SIG-M5 treated with dmso at 0.1 percent for 504 hours (cell line): ENCODE data around the gene SLCO2A1.

Experiments
- DNase-seq: peaks from one replicate; lab custom pipeline; 2025; ENCODE audit not compliant: unreplicated experiment; lab: John Stamatoyannopoulos, UW

Gene SLCO2A1

GRCh38 chr3:134061401-134061800, 31.7 kb upstream of the SLCO2A1 start:
- no peak for DNase-seq

- DNase-seq = no peak
Measured at GRCh38 chr3:134060561-134061385, 31.0 kb upstream of the SLCO2A1 start.

GRCh38 chr3:134059671-134060560, 30.2 kb upstream of the SLCO2A1 start:
- no peak for DNase-seq

GRCh38 chr3:134059035-134059601, 29.4 kb upstream of the SLCO2A1 start:
- DNase-seq = no peak

GRCh38 chr3:134057654-134058110, 28.0 kb upstream of the SLCO2A1 start:
- no peak for DNase-seq

- no peak for DNase-seq
Measured at GRCh38 chr3:134057006-134057653, 27.4 kb upstream of the SLCO2A1 start.

GRCh38 chr3:134056464-134056891, 26.8 kb upstream of the SLCO2A1 start:
- no peak for DNase-seq

- DNase-seq = no peak
Measured at GRCh38 chr3:134055661-134056060, 25.9 kb upstream of the SLCO2A1 start.

- DNase-seq = no peak
Measured at GRCh38 chr3:134054881-134055280, 25.2 kb upstream of the SLCO2A1 start.

- DNase-seq = no peak
Measured at GRCh38 chr3:134054231-134054630, 24.5 kb upstream of the SLCO2A1 start.

- no peak for DNase-seq
Measured at GRCh38 chr3:134052370-134052769, 22.6 kb upstream of the SLCO2A1 start.

GRCh38 chr3:134049676-134050075, 20.0 kb upstream of the SLCO2A1 start:
- no peak for DNase-seq

GRCh38 chr3:134048278-134048996, 18.7 kb upstream of the SLCO2A1 start:
- DNase-seq = no peak

- no peak for DNase-seq
Measured at GRCh38 chr3:134044459-134044858, 14.7 kb upstream of the SLCO2A1 start.

GRCh38 chr3:134040066-134040465, 10.3 kb upstream of the SLCO2A1 start:
- no peak for DNase-seq

GRCh38 chr3:134039161-134039862, 9.6 kb upstream of the SLCO2A1 start:
- DNase-seq = no peak

GRCh38 chr3:134038716-134039115, 9.0 kb upstream of the SLCO2A1 start:
- DNase-seq = no peak

- no peak for DNase-seq
Measured at GRCh38 chr3:134038071-134038491, 8.4 kb upstream of the SLCO2A1 start.

GRCh38 chr3:134037168-134037567, 7.4 kb upstream of the SLCO2A1 start:
- DNase-seq = no peak

GRCh38 chr3:134036291-134036690, 6.6 kb upstream of the SLCO2A1 start:
- DNase-seq = no peak
